Measurements from ENCODE around the gene MIEF1. TPM values are rescaled to one million over a fixed set of nuclear protein-coding genes. Genes with fewer than 3 reads are reported as not detected.

The MIEF1 gene
- total and polyA plus RNA-seq, 4 donors: 7.1 to 28.9 (median 17.4) TPM

GRCh38 chr22:39457556-39458443, 44.3 kb upstream of the MIEF1 start:
- H3K4me3 ChIP-seq: peak overlapping the region; percentile 27
- peak overlapping the region; percentile 15 to 25 for H3K27ac ChIP-seq (ENCODE audit: low read depth in 1 of 2, low read length in 1 of 2)
- peaks cover 0 to 27% (median 8%) of the 10 kb centered on the region in 5 donors for H3K4me1 ChIP-seq (ENCODE audit: control insufficient read depth in 5 of 5, insufficient read depth in 5 of 5, low read length in 5 of 5)
- H3K9ac ChIP-seq (ENCODE audit: insufficient read depth in 1 of 2, low read length in 2 of 2): peak overlapping the region in 1 of 2 donors; percentile 46
- no peak for ATAC-seq (ENCODE audit: insufficient read depth, low FRiP score)
- H3K9me3 ChIP-seq (ENCODE audit: control insufficient read depth in 4 of 4, insufficient read depth in 3 of 4, low read length in 3 of 4): no peaks in the 10 kb centered on the region
- 0 to 1% methylated on average over 26 to 83 of the region's 83 CpGs for WGBS, 2 donors
- no peaks in the 10 kb centered on the region for H3K27me3 ChIP-seq (ENCODE audit: control insufficient read depth in 3 of 3, insufficient read depth in 3 of 3, low read length in 2 of 3)
- TF ChIP-seq CTCF (IDR thresholded peaks at IDR 0.05; ENCODE audit: control extremely low read depth, extremely low read depth): no peak
- no peak for DNase-seq
- no peaks in the 10 kb centered on the region for H3K36me3 ChIP-seq (ENCODE audit: control insufficient read depth in 4 of 4, insufficient read depth in 4 of 4, low read length in 4 of 4)

- DNase-seq (no peak), ATAC-seq (ENCODE audit: insufficient read depth, low FRiP score) (no peak)
- peaks cover 0 to 32% (median 10%) of the 10 kb centered on the region in 5 donors for H3K4me1 ChIP-seq (ENCODE audit: control insufficient read depth in 5 of 5, insufficient read depth in 5 of 5, low read length in 5 of 5)
- no peaks in the 10 kb centered on the region for H3K9me3 ChIP-seq (ENCODE audit: control insufficient read depth in 4 of 4, insufficient read depth in 3 of 4, low read length in 3 of 4)
- TF ChIP-seq CTCF (IDR thresholded peaks at IDR 0.05; ENCODE audit: control extremely low read depth, extremely low read depth): no peak
- WGBS, 2 donors: 55 to 57% methylated on average over 10 of the region's 10 CpGs
- H3K9ac ChIP-seq (ENCODE audit: insufficient read depth in 1 of 2, low read length in 2 of 2): no peak overlapping the region
- H3K36me3 ChIP-seq (ENCODE audit: control insufficient read depth in 4 of 4, insufficient read depth in 4 of 4, low read length in 4 of 4): no peaks in the 10 kb centered on the region
- peak overlapping the region; percentile 20 to 25 for H3K27ac ChIP-seq (ENCODE audit: low read depth in 1 of 2, low read length in 1 of 2)
- H3K4me3 ChIP-seq: no peak overlapping the region
- H3K27me3 ChIP-seq (ENCODE audit: control insufficient read depth in 3 of 3, insufficient read depth in 3 of 3, low read length in 2 of 3): no peaks in the 10 kb centered on the region
Measured at GRCh38 chr22:39458444-39459083, 43.5 kb upstream of the MIEF1 start.

GRCh38 chr22:39459681-39460080, 42.4 kb upstream of the MIEF1 start:
- WGBS, 2 donors: 77 to 88% methylated on average over 11 of the region's 11 CpGs
- DNase-seq: no peak
- Histone ChIP-seq H3K9ac (ENCODE audit: insufficient read depth in 1 of 2, low read length in 2 of 2) (no peak overlapping the region), H3K4me1 (ENCODE audit: control insufficient read depth in 5 of 5, insufficient read depth in 5 of 5, low read length in 5 of 5) (peaks cover 0 to 24% (median 6%) of the 10 kb centered on the region in 5 donors), H3K36me3 (ENCODE audit: control insufficient read depth in 4 of 4, insufficient read depth in 4 of 4, low read length in 4 of 4) (no peaks in the 10 kb centered on the region), H3K4me3 (no peak overlapping the region), H3K27ac (ENCODE audit: low read depth in 1 of 2, low read length in 1 of 2) (no peak overlapping the region), H3K9me3 (ENCODE audit: control insufficient read depth in 4 of 4, insufficient read depth in 3 of 4, low read length in 3 of 4) (no peaks in the 10 kb centered on the region), H3K27me3 (ENCODE audit: control insufficient read depth in 3 of 3, insufficient read depth in 3 of 3, low read length in 2 of 3) (no peaks in the 10 kb centered on the region)
- TF ChIP-seq CTCF (IDR thresholded peaks at IDR 0.05; ENCODE audit: control extremely low read depth, extremely low read depth): no peak
- ATAC-seq (ENCODE audit: insufficient read depth, low FRiP score): no peak
